ENCODE data around the gene LHX8. TPM values are rescaled to one million over a fixed set of nuclear protein-coding genes. Genes with fewer than 3 reads are reported as not detected.

Gene LHX8
- total RNA-seq, 1 experiment from 2014 or later: not detected

DNA sequence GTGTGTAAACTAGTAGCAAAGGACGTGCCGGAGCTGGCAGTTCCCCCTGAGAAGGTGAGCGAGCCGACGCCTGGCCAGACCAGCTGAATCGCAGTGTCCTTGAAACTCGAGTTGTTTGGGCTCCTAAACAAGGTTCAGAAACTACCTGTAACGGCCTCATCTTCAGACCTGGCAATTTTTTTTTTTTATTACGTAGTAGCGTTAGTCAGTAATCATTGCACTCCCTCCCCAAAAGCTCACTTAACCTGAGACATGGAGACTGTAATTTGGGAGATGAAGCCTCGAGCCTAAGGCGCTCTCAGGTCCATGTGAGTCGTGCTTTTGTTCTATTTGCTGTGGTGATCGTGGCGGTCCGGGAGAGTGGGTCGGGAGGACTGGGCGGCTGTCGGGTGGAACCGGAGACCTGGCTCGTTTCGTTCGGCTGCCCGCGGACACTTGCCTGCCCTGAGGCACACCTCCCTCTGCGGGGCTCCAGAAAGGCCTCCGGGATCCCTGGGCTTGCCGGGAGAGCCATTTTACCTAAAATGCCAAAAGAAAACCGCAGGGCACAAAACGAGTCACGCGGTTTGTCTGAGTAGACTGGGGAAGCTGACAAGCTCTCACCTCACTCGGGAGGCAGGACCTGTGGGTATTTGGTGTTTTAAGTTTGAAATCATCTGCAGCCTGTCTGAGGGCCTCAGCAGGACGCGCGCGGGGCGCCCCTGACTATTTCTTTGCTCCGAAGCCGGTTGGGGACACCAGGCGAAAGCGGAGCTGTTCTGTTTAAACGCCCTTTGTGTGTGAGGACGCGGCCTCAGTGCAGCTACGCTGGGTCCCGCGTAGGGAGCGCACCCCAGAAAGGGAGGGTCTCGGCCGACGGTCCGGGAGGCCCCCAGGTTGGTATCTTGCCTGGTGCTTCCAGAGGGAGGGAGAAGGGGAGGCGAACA is 722 bp downstream of the LHX8 start:
- H3K4me1 Mint-ChIP-seq: peaks cover 63 to 67% of the 10 kb centered on the region in 2 experiments
- no peaks in the 10 kb centered on the region for H4K20me1 ChIP-seq (ENCODE audit: control insufficient read depth, insufficient read depth, insufficient read length)

More for the DNA sequence above, 722 bp downstream of the LHX8 start:
- H2BK20ac ChIP-seq (ENCODE audit: low read depth, low read length, poor library complexity, severe bottlenecking): no peak overlapping the region
- H3K9me3 ChIP-seq (ENCODE audit: control insufficient read depth, low read depth, low read length): no peaks in the 10 kb centered on the region
- H2BK5ac ChIP-seq (ENCODE audit: insufficient read length, low read length): no peak overlapping the region
- H3K23me2 ChIP-seq (ENCODE audit: insufficient read length, low read depth, low read length, poor library complexity, severe bottlenecking): peaks cover 41% of the 10 kb centered on the region
- Mint-ChIP-seq H3K36me3 (ENCODE audit: insufficient read depth in 1 of 3, low read depth in 3 of 3) (no peaks in the 10 kb centered on the region), H3K27me3 (ENCODE audit: low read depth) (peaks cover 99% of the 10 kb centered on the region), H3K9me3 (peaks cover 0 to 12% of the 10 kb centered on the region in 2 experiments; a peak in 1 of 5 replicates), H3K27ac (no peak overlapping the region), H3K4me3 (peak overlapping the region; percentile 67 to 93)
- H2BK12ac ChIP-seq (ENCODE audit: insufficient read length, low read depth, low read length): no peak overlapping the region
- TF ChIP-seq, protein P1, sequence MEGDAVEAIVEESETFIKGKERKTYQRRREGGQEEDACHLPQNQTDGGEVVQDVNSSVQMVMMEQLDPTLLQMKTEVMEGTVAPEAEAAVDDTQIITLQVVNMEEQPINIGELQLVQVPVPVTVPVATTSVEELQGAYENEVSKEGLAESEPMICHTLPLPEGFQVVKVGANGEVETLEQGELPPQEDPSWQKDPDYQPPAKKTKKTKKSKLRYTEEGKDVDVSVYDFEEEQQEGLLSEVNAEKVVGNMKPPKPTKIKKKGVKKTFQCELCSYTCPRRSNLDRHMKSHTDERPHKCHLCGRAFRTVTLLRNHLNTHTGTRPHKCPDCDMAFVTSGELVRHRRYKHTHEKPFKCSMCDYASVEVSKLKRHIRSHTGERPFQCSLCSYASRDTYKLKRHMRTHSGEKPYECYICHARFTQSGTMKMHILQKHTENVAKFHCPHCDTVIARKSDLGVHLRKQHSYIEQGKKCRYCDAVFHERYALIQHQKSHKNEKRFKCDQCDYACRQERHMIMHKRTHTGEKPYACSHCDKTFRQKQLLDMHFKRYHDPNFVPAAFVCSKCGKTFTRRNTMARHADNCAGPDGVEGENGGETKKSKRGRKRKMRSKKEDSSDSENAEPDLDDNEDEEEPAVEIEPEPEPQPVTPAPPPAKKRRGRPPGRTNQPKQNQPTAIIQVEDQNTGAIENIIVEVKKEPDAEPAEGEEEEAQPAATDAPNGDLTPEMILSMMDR (conservative IDR thresholded peaks at IDR 0.05): no peak
- 0 out of 2 replicates have a peak overlapping the region, but pooled peaks have one; percentile 22 for H3K14ac ChIP-seq (ENCODE audit: insufficient read depth, low read length)
- H3K18ac ChIP-seq (ENCODE audit: insufficient read length, low read depth, low read length): peak overlapping the region; percentile 15
- no CpG with 5 or more reads among the region's 54 CpGs for WGBS (ENCODE audit: extremely low coverage, insufficient read length, low lambda C conversion rate)
- H3K4ac ChIP-seq (ENCODE audit: low read depth, low read length): no peak overlapping the region
- no peak overlapping the region for H2AFZ ChIP-seq (ENCODE audit: low read length)
- H4K5ac ChIP-seq (ENCODE audit: insufficient read length, low read depth, low read length): no peak overlapping the region
- no peak overlapping the region for H3K56ac ChIP-seq (ENCODE audit: insufficient read length, low read depth, low read length)
- no peaks in the 10 kb centered on the region for H3K79me1 ChIP-seq (ENCODE audit: insufficient read depth, low read depth, low read length, poor library complexity, severe bottlenecking)
- no peak overlapping the region for H2BK120ac ChIP-seq (ENCODE audit: low read depth, low read length, poor library complexity, severe bottlenecking)
- no peak overlapping the region for H2AK5ac ChIP-seq (ENCODE audit: insufficient read length, low read length)
- no peak overlapping the region for H4K91ac ChIP-seq (ENCODE audit: insufficient read length, low read depth, low read length)
- H3K4me1 ChIP-seq (ENCODE audit: insufficient read depth, low read length): peaks cover 3% of the 10 kb centered on the region; the same call in 1 of the 2 replicates
- peak; percentile 65 for DNase-seq
- H3K27me3 ChIP-seq (ENCODE audit: insufficient read depth, low read length): peaks cover 61% of the 10 kb centered on the region
- H3K27ac ChIP-seq (ENCODE audit: insufficient read length, low read depth, low read length): no peak overlapping the region
- peak overlapping the region; percentile 95 for H3K4me2 ChIP-seq (ENCODE audit: insufficient read depth, insufficient read length, low read length)
- H3T11ph ChIP-seq (ENCODE audit: low read length): no peak overlapping the region
- H4K8ac ChIP-seq (replicated peaks; ENCODE audit: insufficient read length, low read depth, low read length): no peak overlapping the region
- no peak overlapping the region for H2BK15ac ChIP-seq (ENCODE audit: low read depth, low read length)
- no peak overlapping the region for H3K9ac ChIP-seq (ENCODE audit: extremely low read depth, insufficient read length, low read length)
- no peaks in the 10 kb centered on the region for H3K79me2 ChIP-seq (ENCODE audit: insufficient read depth, low read length)
- H3K23ac ChIP-seq (ENCODE audit: insufficient read length, low read depth, low read length): no peak overlapping the region

Measured in H9 (cell line).